SK-N-SH (cell line): ENCODE results near the gene NKD1.

ENCODE experiments used
- CHD2 ChIP-seq: fragments of 150-350 bp; IDR thresholded peaks from 2 replicates; pipeline ENCODE4 v1.6.1; 2018; ENCODE audit warnings: low read length; ENCODE audit not compliant: partially characterized antibody
- MEF2A ChIP-seq: IDR thresholded peaks from 2 replicates; pipeline ENCODE4 v1.4.0; 2012; ENCODE audit warnings: low read depth, borderline replicate concordance
- POLR2AphosphoS5 ChIP-seq: IDR thresholded peaks from 2 replicates; pipeline ENCODE4 v1.6.1; 2012; ENCODE audit warnings: low read depth, low read length

GRCh38 chr16:50599494-50599893, 51.3 kb downstream of the NKD1 start:
- no peak for TF ChIP-seq POLR2AphosphoS5
- no peak for TF ChIP-seq CHD2
- TF ChIP-seq MEF2A: no peak
